Measurements from ENCODE around the gene AGBL3. TPM values are rescaled to one million over a fixed set of nuclear protein-coding genes. Genes with fewer than 3 reads are reported as not detected.
A peak's percentile ranks its signal among the peaks of the same experiment; 100 is the strongest.

AGBL3 gene
- total RNA-seq (1 to 10 TPM; 1.7 to 2.0 TPM), polyA plus RNA-seq (1 to 10 TPM in 1 of 2 donors, under 1 TPM in 1; 0.67 to 3.1 TPM)

- Histone ChIP-seq H3K4me3 (ENCODE audit: low read depth in 1 of 3, low read length in 3 of 3) (peak within 1 kb of the TSS; percentile 75 to 98 (median 94)), H3K27me3 (ENCODE audit: control insufficient read depth in 4 of 4, insufficient read depth in 4 of 4, low read length in 3 of 4) (no peaks in the 10 kb centered on the region), H3K36me3 (ENCODE audit: control insufficient read depth in 4 of 4, insufficient read depth in 3 of 4, low read depth in 1 of 4, low read length in 3 of 4) (peaks cover 0 to 2% (median 0%) of the 10 kb centered on the region in 4 donors), H3K9ac (ENCODE audit: low read depth in 1 of 2, low read length in 2 of 2) (peak within 1 kb of the TSS; percentile 94 to 96), H3K4me1 (ENCODE audit: control insufficient read depth in 4 of 4, insufficient read depth in 4 of 4, low read length in 3 of 4) (peaks cover 3 to 18% (median 8%) of the 10 kb centered on the region in 4 donors), H3K27ac (ENCODE audit: low read depth in 1 of 2, low read length in 2 of 2) (peak within 1 kb of the TSS; percentile 80 to 95), H3K9me3 (ENCODE audit: control insufficient read depth in 4 of 4, low read length in 3 of 4) (no peaks in the 10 kb centered on the region)
- WGBS = under 1% methylated on average over 70 of the region's 70 CpGs
- DNase-seq (ENCODE audit: low spot score) = peak; percentile 89
- TF ChIP-seq HNF4A (conservative IDR thresholded peaks at IDR 0.05) (peak in 1 of 2 donors; percentile 20), JUND (IDR thresholded peaks at IDR 0.05) (no peak), NR2F2 (IDR thresholded peaks at IDR 0.05) (no peak), YY1 (IDR thresholded peaks at IDR 0.05) (peak; percentile 88), RAD21 (IDR thresholded peaks at IDR 0.05) (peak; percentile 65 to 69), TAF1 (conservative IDR thresholded peaks at IDR 0.05) (peak; percentile 70), CTCF (IDR thresholded peaks at IDR 0.05; ENCODE audit: low read depth, low read length, missing input control) (peak; percentile 45), EGR1 (IDR thresholded peaks at IDR 0.05; ENCODE audit: low read depth in 2 of 2) (no peak), ATF3 (IDR thresholded peaks at IDR 0.05) (peak; percentile 1), FOXA2 (IDR thresholded peaks at IDR 0.05) (no peak), SP1 (IDR thresholded peaks at IDR 0.05) (peak; percentile 19), HNF4G (IDR thresholded peaks at IDR 0.05) (no peak), ZBTB33 (IDR thresholded peaks at IDR 0.05) (peak; percentile 99), RXRA (IDR thresholded peaks at IDR 0.05) (no peak), GABPA (IDR thresholded peaks at IDR 0.05 in 1 of 2, conservative IDR thresholded peaks at IDR 0.05 in 1 of 2) (peak in 1 of 2 donors; percentile 44), FOXA1 (IDR thresholded peaks at IDR 0.05) (peak; percentile 13), MAX (IDR thresholded peaks at IDR 0.05) (no peak), REST (IDR thresholded peaks at IDR 0.05) (peak; percentile 63)
Measured at GRCh38 chr7:134986363-134987251, at the start of gene AGBL3. TSS of gene AGBL3 (plus strand) at chr7:134986508. CDS start at chr7:134987934, 1,426 bp downstream.

Measured in liver (tissue), 9 donors.